Adrenal gland (tissue), 12 donors: ENCODE measurements around the gene C5orf22. TPM values are rescaled to one million over a fixed set of nuclear protein-coding genes. Genes with fewer than 3 reads are reported as not detected.

ENCODE experiments used
- DNase-seq, 7 donors: peaks; one replicate each; pipeline ENCODE4 v3.0.0-alpha.2; 2019 to 2020
- H3K27ac ChIP-seq, 5 donors: fragments of 200-600 bp; sonication (generic) in 4 of 5; 1 replicate in 3 of 5; 2 replicates in 2 of 5; pipeline versions ENCODE4 v1.5.1 to v1.8.0; 2016 to 2020; ENCODE audit warnings: mild to moderate bottlenecking in 1 of 5
- H3K27me3 ChIP-seq: fragments of 200-600 bp; 2 replicates; pipeline ENCODE4 v1.8.0; 2021
- H3K36me3 ChIP-seq, 2 donors: fragments of 200-600 bp; replicated peaks in 1 of 2; 1 replicate in 1 of 2; 2 replicates in 1 of 2; pipeline versions ENCODE4 v1.5.1 to v1.8.0; 2018 to 2022
- H3K4me1 ChIP-seq, 2 donors: fragments of 200-600 bp; replicated peaks in 1 of 2; 1 replicate in 1 of 2; 2 replicates in 1 of 2; pipeline versions ENCODE4 v1.5.1 to v1.8.0; 2018 to 2021
- H3K4me3 ChIP-seq, 4 donors: fragments of 200-600 bp; sonication (generic) in 3 of 4; one replicate each; pipeline ENCODE4 v1.5.1; 2016 to 2018
- H3K9me3 ChIP-seq, 3 donors: fragments of 200-600 bp; sonication (generic) in 1 of 3; replicated peaks in 1 of 3; 1 replicate in 2 of 3; 2 replicates in 1 of 3; pipeline versions ENCODE4 v1.5.1 to v1.8.0; 2016 to 2021
- POLR2A ChIP-seq, 2 donors: fragments of 450-650 bp; IDR thresholded peaks; one replicate each; pipeline ENCODE4 v1.6.1; 2017; ENCODE audit warnings: antibody characterized with exemption in 2 of 2, mild to moderate bottlenecking in 2 of 2, moderate library complexity in 1 of 2
- WGBS, 4 donors: extraction: QIAGEN DNeasy Blood & Tissue Kit in 2 of 4; methylation state at CpG; one replicate each; pipeline versions ENCODE4 v1.1.5 to v1.1.7; 2013 to 2017; 5-methylcytosine and 5-hydroxymethylcytosine counted together
- intact Hi-C, 2 donors: fragments of 100-400 bp; cut with DNase I; formaldehyde crosslinking; loops; one replicate each; pipeline versions ENCODE4 v1.14.1 to v1.15.0; 2022 to 2023
- polyA plus RNA-seq, 3 donors: library from polyadenylated mRNA; stranded (reverse); fragments of 200-250 nt in 2 of 3; fragments of 350-450 nt in 1 of 3; fragmentation: Illumina TruSeq in 1 of 3; extraction: RNeasy Lipid Tissue Mini Kit (QIAGEN cat#74804) in 1 of 3; gene quantifications; one replicate each; pipeline ENCODE4 v1.2.3, GENCODE V29; 2013 to 2014
- total RNA-seq, 9 donors: library from RNA; depleted of rRNA in 4 of 9; stranded (reverse); fragments of >200 nt in 4 of 9; fragments of 120-200 nt in 1 of 9; fragmentation: NEBNext Ultra II Directional in 1 of 9; extraction: Animal tissue kit (Norgen Biotek cat#: 25700) in 1 of 9; gene quantifications; one replicate each; pipeline versions ENCODE4 v1.1.0 to v1.2.4, GENCODE V29; 2013 to 2023
- TF ChIP-seq, protein P1 (sequence below), 6 experiments: fragments of 450-650 bp in 4 of 6; fragments of 200-600 bp in 2 of 6; sonication (generic) in 1 of 6; IDR thresholded peaks; 1 replicate in 5 of 6; 2 replicates in 1 of 6; pipeline versions ENCODE4 v1.5.1 to v1.8.0; 2016 to 2021; ENCODE audit warnings: antibody characterized with exemption in 6 of 6, mild to moderate bottlenecking in 2 of 6, moderate library complexity in 1 of 6
- donor health status: healthy with polysubstance abuse.
- donor health status: Bipolar disorder and iron deficiency.
- donor health status: DM: yes; HTN: yes; CAD: no.
- donor health status: DM: no; HTN: no; CAD: no.
- donor health status: DM: no; HTN: no; CAD: no.
- donor health status: DM: yes; HTN: yes; CAD: no.

Gene C5orf22
- total and polyA plus RNA-seq, 12 donors, result 3.8 to 24.0 (median 16.9) TPM

DNA sequence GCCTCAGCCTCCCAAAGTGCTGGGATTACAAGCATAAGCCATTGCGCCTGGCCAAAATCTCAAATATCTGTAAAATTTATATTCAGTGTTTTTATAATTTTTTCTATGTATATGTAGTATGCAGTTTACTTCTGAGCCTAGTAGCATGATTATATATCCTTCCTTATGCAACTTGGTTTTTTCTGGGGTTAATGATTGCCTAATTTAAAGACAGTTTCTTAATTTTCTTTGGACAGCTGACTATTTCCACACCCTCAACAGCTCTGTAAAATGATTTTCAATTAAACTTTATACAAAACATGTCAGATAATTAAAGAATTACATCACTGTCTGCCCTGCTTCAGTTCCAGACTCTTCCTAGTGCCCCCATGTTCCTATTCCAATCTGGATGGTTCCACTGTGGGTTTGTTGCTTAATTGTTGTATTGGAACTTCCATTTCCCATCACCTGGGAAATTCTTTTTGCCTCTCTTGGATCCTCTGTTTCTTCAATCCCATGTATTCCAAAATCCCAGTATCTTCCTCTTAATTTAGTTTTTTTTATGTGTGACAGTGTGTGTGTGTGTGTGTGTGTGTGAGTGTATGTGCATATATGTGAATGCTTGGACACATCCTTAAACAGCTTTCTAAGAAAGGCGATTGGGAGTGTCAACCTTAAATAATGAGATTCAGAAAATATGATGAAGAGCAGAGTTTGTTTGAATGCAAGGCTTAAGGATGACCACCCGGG is 53.2 kb downstream of the C5orf22 start:
- TF ChIP-seq, protein P1, sequence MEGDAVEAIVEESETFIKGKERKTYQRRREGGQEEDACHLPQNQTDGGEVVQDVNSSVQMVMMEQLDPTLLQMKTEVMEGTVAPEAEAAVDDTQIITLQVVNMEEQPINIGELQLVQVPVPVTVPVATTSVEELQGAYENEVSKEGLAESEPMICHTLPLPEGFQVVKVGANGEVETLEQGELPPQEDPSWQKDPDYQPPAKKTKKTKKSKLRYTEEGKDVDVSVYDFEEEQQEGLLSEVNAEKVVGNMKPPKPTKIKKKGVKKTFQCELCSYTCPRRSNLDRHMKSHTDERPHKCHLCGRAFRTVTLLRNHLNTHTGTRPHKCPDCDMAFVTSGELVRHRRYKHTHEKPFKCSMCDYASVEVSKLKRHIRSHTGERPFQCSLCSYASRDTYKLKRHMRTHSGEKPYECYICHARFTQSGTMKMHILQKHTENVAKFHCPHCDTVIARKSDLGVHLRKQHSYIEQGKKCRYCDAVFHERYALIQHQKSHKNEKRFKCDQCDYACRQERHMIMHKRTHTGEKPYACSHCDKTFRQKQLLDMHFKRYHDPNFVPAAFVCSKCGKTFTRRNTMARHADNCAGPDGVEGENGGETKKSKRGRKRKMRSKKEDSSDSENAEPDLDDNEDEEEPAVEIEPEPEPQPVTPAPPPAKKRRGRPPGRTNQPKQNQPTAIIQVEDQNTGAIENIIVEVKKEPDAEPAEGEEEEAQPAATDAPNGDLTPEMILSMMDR (IDR thresholded peaks at IDR 0.05), result no peak
- TF ChIP-seq POLR2A (IDR thresholded peaks at IDR 0.05), result no peak
- DNase-seq, result no peak
- Histone ChIP-seq H3K4me1 (no peaks in the 10 kb centered on the region), H3K27ac (no peak overlapping the region), H3K27me3 (peaks cover under 1% of the 10 kb centered on the region), H3K9me3 (no peaks in the 10 kb centered on the region), H3K4me3 (no peak overlapping the region), H3K36me3 (no peaks in the 10 kb centered on the region)
- WGBS, 4 donors, result 86 to 92% (median 90%) methylated on average over 3 of the region's 3 CpGs
- intact Hi-C loops, result loop anchor here (10.0 kb wide), 2 partner anchors 489 to 499 kb away; no protein-coding TSS in a partner anchor

DNA sequence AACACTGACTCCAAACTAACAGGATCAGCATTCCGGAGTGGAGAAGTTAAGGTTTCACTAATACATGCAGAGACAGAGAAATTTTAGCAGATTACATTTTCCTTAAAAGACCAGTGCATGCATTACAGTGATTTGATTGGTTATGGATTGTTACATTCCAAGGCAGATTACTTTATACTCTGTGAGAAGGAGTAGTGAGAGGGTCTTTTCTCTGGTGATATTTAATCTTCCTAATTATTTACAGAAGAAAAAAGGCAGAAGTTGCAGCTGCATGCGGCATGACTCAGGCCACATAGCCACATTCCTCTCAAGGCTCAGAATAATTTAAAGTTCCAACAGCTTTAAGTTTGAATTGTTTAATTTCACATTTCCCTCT is 53.8 kb downstream of the C5orf22 start:
- intact Hi-C loops, result loop anchor here (10.0 kb wide), 2 partner anchors 489 to 499 kb away; no protein-coding TSS in a partner anchor
- Histone ChIP-seq H3K4me3 (no peak overlapping the region), H3K27me3 (no peaks in the 10 kb centered on the region), H3K9me3 (no peaks in the 10 kb centered on the region), H3K4me1 (no peaks in the 10 kb centered on the region), H3K27ac (no peak overlapping the region), H3K36me3 (no peaks in the 10 kb centered on the region)
- TF ChIP-seq, protein P1 (IDR thresholded peaks at IDR 0.05), result no peak
- TF ChIP-seq POLR2A (IDR thresholded peaks at IDR 0.05), result no peak
- 78 to 87% (median 79%) methylated on average over 2 of the region's 2 CpGs for WGBS, 4 donors
- DNase-seq, result no peak

DNA sequence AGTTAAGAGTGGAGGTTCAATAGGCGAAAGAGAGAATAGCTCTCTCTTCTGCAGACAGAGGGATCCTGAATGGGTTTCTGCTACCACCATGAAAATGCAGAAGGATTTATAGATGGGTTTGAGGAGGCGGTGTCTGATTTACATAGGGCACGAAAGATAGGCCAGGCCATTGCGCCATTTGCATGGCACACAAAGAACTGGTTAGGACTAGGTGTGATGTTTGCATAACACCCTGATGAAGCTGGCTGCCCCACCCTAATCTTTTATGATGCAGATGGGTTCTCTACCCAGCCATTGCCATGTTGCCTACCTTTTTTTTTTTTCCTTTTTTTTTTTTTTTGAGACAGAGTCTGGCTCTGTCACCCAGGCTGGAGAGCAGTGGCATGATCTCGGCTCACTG is 55.4 kb downstream of the C5orf22 start:
- TF ChIP-seq, protein P1 (IDR thresholded peaks at IDR 0.05), result no peak
- TF ChIP-seq POLR2A (IDR thresholded peaks at IDR 0.05), result no peak
- H3K4me1 ChIP-seq, result no peaks in the 10 kb centered on the region
- WGBS, 4 donors, result 93 to 98% (median 97%) methylated on average over 4 to 5 of the region's 5 CpGs
- H3K4me3 ChIP-seq, result no peak overlapping the region
- intact Hi-C loops, result loop anchor here (10.0 kb wide), 2 partner anchors 487 to 497 kb away; no protein-coding TSS in a partner anchor
- no peak for DNase-seq
- H3K36me3 ChIP-seq, result no peaks in the 10 kb centered on the region
- no peak overlapping the region for H3K27ac ChIP-seq
- H3K9me3 ChIP-seq, result no peaks in the 10 kb centered on the region
- no peaks in the 10 kb centered on the region for H3K27me3 ChIP-seq

DNA sequence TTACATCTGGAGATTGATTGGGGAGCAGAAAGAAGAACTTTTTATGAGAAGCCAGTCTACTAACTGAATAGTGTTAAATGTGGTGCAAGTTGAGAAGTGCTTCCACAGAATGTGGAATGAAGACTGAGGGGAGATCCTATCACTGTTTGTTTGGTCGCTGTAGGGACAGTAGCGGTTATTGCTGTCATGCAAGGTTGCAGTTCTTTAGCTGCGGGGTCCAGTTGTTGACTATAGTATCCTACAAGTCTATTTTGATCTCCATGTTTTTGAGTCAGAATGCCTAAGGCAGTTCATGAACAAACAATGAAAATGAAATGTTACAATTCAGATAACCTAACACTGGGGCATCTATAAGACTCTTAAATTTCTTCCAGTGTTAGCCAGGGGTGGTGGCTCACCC is 61.6 kb downstream of the C5orf22 start:
- peaks cover 3% of the 10 kb centered on the region for H3K27me3 ChIP-seq
- H3K27ac ChIP-seq, result no peak overlapping the region
- TF ChIP-seq, protein P1 (IDR thresholded peaks at IDR 0.05), result no peak
- 71 to 89% (median 83%) methylated on average over 3 of the region's 3 CpGs for WGBS, 4 donors
- no peak overlapping the region for H3K4me3 ChIP-seq
- intact Hi-C loops, result no loop called here
- H3K36me3 ChIP-seq, result no peaks in the 10 kb centered on the region
- H3K4me1 ChIP-seq, result no peaks in the 10 kb centered on the region
- H3K9me3 ChIP-seq, result no peaks in the 10 kb centered on the region
- no peak for DNase-seq
